Breast epithelium (tissue), 4 donors: ENCODE data around the gene EPHA1. TPM values are rescaled to one million over a fixed set of nuclear protein-coding genes. Genes with fewer than 3 reads are reported as not detected.

Source experiments
- DNase-seq, 2 donors: peaks; one replicate each; pipeline ENCODE4 v3.0.0-alpha.2; 2019; ENCODE audit warnings: low spot score in 2 of 2
- H3K27ac ChIP-seq, 2 donors: fragments of 200-600 bp; sonication (generic) in 1 of 2; one replicate each; pipeline ENCODE4 v1.5.1; 2016 to 2019; ENCODE audit warnings: mild to moderate bottlenecking in 1 of 2
- H3K27me3 ChIP-seq, 2 donors: fragments of 200-600 bp; sonication (generic) in 1 of 2; one replicate each; pipeline versions ENCODE4 v1.5.1 to v1.6.0; 2017 to 2019; ENCODE audit warnings: control low read depth in 1 of 2, mild to moderate bottlenecking in 1 of 2
- H3K36me3 ChIP-seq: fragments of 200-600 bp; one replicate; pipeline ENCODE4 v1.5.1; 2019
- H3K4me1 ChIP-seq, 2 donors: fragments of 200-600 bp; sonication (generic); one replicate each; pipeline ENCODE4 v1.5.1; 2016 to 2019; ENCODE audit warnings: control low read depth in 1 of 2
- H3K4me3 ChIP-seq, 3 donors: fragments of 200-600 bp; sonication (generic); 1 replicate in 2 of 3; 2 replicates in 1 of 3; pipeline ENCODE4 v1.5.1; 2016 to 2019; ENCODE audit warnings: mild to moderate bottlenecking in 3 of 3, moderate library complexity in 2 of 3
- H3K9me3 ChIP-seq, 2 donors: fragments of 200-600 bp; sonication (generic) in 1 of 2; one replicate each; pipeline ENCODE4 v1.5.1; 2016 to 2019; ENCODE audit warnings: control low read depth in 1 of 2
- POLR2A ChIP-seq: fragments of 450-650 bp; IDR thresholded peaks from one replicate; pipeline ENCODE4 v1.6.1; 2016; ENCODE audit warnings: antibody characterized with exemption, mild to moderate bottlenecking, moderate library complexity
- POLR2AphosphoS5 ChIP-seq, 3 donors: sonication (generic); formaldehyde crosslinking; IDR thresholded peaks; one replicate each; pipeline ENCODE4 v1.6.1; 2017; ENCODE audit warnings: antibody characterized with exemption in 3 of 3
- intact Hi-C: fragments of 100-400 bp; cut with DNase I; formaldehyde crosslinking; loops from one replicate; pipeline ENCODE4 v1.15.1; 2023; ENCODE audit warnings: low total_unique reads
- total RNA-seq, 3 donors: library from RNA; depleted of rRNA; stranded (reverse); fragments of >200 nt; gene quantifications; one replicate each; pipeline ENCODE4 v1.1.0, GENCODE V29; 2016
- TF ChIP-seq, protein P1 (sequence below), 3 donors: fragments of 450-650 bp; IDR thresholded peaks; one replicate each; pipeline ENCODE4 v1.5.1; 2016 to 2017; ENCODE audit warnings: antibody characterized with exemption in 3 of 3, mild to moderate bottlenecking in 3 of 3, moderate library complexity in 3 of 3

The EPHA1 gene
- total RNA-seq, 3 donors from 2014 or later = 11.8 to 15.4 TPM; not detected in 1

DNA sequence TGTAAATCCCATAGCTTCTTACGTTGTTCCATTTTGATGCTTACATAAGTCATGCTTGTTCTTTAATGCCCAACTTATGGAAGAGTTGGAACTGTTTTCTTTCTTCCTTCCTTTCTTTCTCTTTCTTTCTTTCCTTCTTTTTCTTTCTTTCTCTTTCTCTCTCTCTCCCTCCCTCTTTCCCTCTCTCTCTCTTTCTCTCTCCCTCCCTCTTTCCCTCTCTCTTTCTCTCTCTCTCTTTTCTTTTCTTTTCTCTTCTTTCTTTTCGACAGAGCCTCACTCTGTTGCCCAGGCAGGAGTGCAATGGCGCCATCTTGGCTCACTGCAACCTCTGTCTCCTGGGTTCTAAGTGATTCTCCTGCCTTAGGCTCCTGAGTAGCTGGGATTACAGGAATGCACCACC, 65.1 kb downstream of the EPHA1 start:
- intact Hi-C loops = no loop called here
- Histone ChIP-seq H3K9me3 (no peaks in the 10 kb centered on the region), H3K4me3 (no peak overlapping the region), H3K4me1 (no peaks in the 10 kb centered on the region), H3K36me3 (no peaks in the 10 kb centered on the region), H3K27ac (no peak overlapping the region), H3K27me3 (no peaks in the 10 kb centered on the region)
- no peak for DNase-seq
- TF ChIP-seq POLR2AphosphoS5 (IDR thresholded peaks at IDR 0.05) = no peak
- TF ChIP-seq, protein P1, sequence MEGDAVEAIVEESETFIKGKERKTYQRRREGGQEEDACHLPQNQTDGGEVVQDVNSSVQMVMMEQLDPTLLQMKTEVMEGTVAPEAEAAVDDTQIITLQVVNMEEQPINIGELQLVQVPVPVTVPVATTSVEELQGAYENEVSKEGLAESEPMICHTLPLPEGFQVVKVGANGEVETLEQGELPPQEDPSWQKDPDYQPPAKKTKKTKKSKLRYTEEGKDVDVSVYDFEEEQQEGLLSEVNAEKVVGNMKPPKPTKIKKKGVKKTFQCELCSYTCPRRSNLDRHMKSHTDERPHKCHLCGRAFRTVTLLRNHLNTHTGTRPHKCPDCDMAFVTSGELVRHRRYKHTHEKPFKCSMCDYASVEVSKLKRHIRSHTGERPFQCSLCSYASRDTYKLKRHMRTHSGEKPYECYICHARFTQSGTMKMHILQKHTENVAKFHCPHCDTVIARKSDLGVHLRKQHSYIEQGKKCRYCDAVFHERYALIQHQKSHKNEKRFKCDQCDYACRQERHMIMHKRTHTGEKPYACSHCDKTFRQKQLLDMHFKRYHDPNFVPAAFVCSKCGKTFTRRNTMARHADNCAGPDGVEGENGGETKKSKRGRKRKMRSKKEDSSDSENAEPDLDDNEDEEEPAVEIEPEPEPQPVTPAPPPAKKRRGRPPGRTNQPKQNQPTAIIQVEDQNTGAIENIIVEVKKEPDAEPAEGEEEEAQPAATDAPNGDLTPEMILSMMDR (IDR thresholded peaks at IDR 0.05) = no peak
- no peak for TF ChIP-seq POLR2A

GRCh38 chr7:143341842-143342241, 66.8 kb downstream of the EPHA1 start:
- DNase-seq = no peak
- Histone ChIP-seq H3K36me3 (no peaks in the 10 kb centered on the region), H3K4me3 (no peak overlapping the region), H3K9me3 (no peaks in the 10 kb centered on the region), H3K4me1 (no peaks in the 10 kb centered on the region), H3K27ac (no peak overlapping the region), H3K27me3 (no peaks in the 10 kb centered on the region)
- TF ChIP-seq POLR2AphosphoS5 (IDR thresholded peaks at IDR 0.05) = no peak
- intact Hi-C loops = no loop called here

Other genes starting within 250 kb of the EPHA1 start
- gene TAS2R39, start 225.4 kb downstream of the EPHA1 start, total RNA-seq = not detected
- gene TAS2R40, start 186.8 kb downstream of the EPHA1 start, total RNA-seq = not detected
- 100 to 1,000 TPM; 196 to 242 (median 199) TPM for gene GSTK1, start 145.4 kb downstream of the EPHA1 start, total RNA-seq
- 10 to 100 TPM in 2 of 3 donors, 1 to 10 TPM in 1; 1.4 to 27.4 (median 14.4) TPM for gene TMEM139, start 123.9 kb downstream of the EPHA1 start, total RNA-seq
- gene CASP2, start 120.5 kb downstream of the EPHA1 start, total RNA-seq = 10 to 100 TPM; 11.7 to 24.9 (median 22.8) TPM
- gene CLCN1, start 92.7 kb downstream of the EPHA1 start, total RNA-seq = under 1 TPM in 1 of 3 donors, not detected in 2; 0.29 TPM
- 1 to 10 TPM in 1 of 3 donors, under 1 TPM in 2; 0.48 to 2.3 (median 0.73) TPM for gene FAM131B, start 46.1 kb downstream of the EPHA1 start, total RNA-seq
- gene ZYX, start 27.5 kb downstream of the EPHA1 start, total RNA-seq = 10 to 100 TPM; 60.2 to 61.0 (median 60.4) TPM
- 1 to 10 TPM in 1 of 3 donors, not detected in 2; 1.6 TPM for gene TAS2R60, start 34.6 kb upstream of the EPHA1 start, total RNA-seq
- 1 to 10 TPM in 1 of 3 donors, under 1 TPM in 1, not detected in 1; 0.66 to 1.3 TPM for gene TAS2R41, start 69.0 kb upstream of the EPHA1 start, total RNA-seq
- gene CTAGE15, start 162.9 kb upstream of the EPHA1 start, total RNA-seq = 1 to 10 TPM in 1 of 3 donors, not detected in 2; 9.7 TPM
- 10 to 100 TPM in 1 of 3 donors, 1 to 10 TPM in 2; 2.2 to 14.0 (median 4.6) TPM for gene TCAF2, start 212.1 kb upstream of the EPHA1 start, total RNA-seq